CD4-positive, alpha-beta T cell (primary cell): ENCODE results near the gene ERI3. TPM values are rescaled to one million over a fixed set of nuclear protein-coding genes. Genes with fewer than 3 reads are reported as not detected.

Experiments used
- ATAC-seq: fragments of 200-7000 bp; cut with Tn5 transposase; one replicate; pipeline ENCODE4 v1.10.0; 2022; ENCODE audit warnings: mild to moderate bottlenecking; ENCODE audit not compliant: poor library complexity
- CTCF ChIA-PET: fragments of 350-600 bp; sonication (Branson Sonifier 250); formaldehyde crosslinking; loops from one replicate; lab custom pipeline; 2021; ENCODE audit warnings: antibody characterized with exemption, inconsistent platforms; lab: Charles Lee
- POLR2A ChIA-PET: fragments of 350-600 bp; sonication (Branson Sonifier 250); formaldehyde crosslinking; loops from one replicate; lab custom pipeline; 2021; ENCODE audit warnings: antibody characterized with exemption, inconsistent platforms; lab: Charles Lee
- DNase-seq, 14 experiments: peaks; one replicate each; pipeline ENCODE4 v3.0.0-alpha.2; 2013 to 2020; ENCODE audit warnings: mixed read lengths in 2 of 14
- H3K27ac ChIP-seq, 2 donors: one replicate each; pipeline versions ENCODE4 v1.5.1 to v1.7.0; 2013; ENCODE audit warnings: low read length in 2 of 2, low read depth in 1 of 2, mild to moderate bottlenecking in 1 of 2
- H3K27me3 ChIP-seq, 2 experiments: 1 replicate in 1 of 2; 2 replicates in 1 of 2; pipeline versions ENCODE4 v1.6.1 to v1.7.0; 2013; ENCODE audit warnings: low read length in 2 of 2, control low read depth in 1 of 2, mild to moderate bottlenecking in 1 of 2, moderate library complexity in 1 of 2; ENCODE audit not compliant: insufficient read depth in 2 of 2, control insufficient read depth in 1 of 2
- H3K36me3 ChIP-seq: one replicate; pipeline ENCODE4 v1.6.1; 2013; ENCODE audit warnings: low read length, control low read depth; ENCODE audit not compliant: insufficient read depth
- H3K4me1 ChIP-seq: one replicate; pipeline ENCODE4 v1.6.1; 2013; ENCODE audit warnings: low read length, control low read depth; ENCODE audit not compliant: insufficient read depth
- H3K4me3 ChIP-seq: one replicate; pipeline ENCODE4 v1.5.1; 2013; ENCODE audit warnings: mild to moderate bottlenecking, low read length, moderate library complexity
- H3K9me3 ChIP-seq, 2 experiments: 1 replicate in 1 of 2; 2 replicates in 1 of 2; pipeline versions ENCODE4 v1.6.1 to v1.7.0; 2013; ENCODE audit warnings: low read length in 2 of 2, mild to moderate bottlenecking in 2 of 2, control low read depth in 1 of 2, moderate library complexity in 1 of 2; ENCODE audit not compliant: control insufficient read depth in 1 of 2, insufficient read depth in 1 of 2
- H3K27ac Mint-ChIP-seq: one replicate; pipeline ENCODE4 v1.8.0; 2020; ENCODE audit warnings: mixed read lengths
- H3K27me3 Mint-ChIP-seq: one replicate; pipeline ENCODE4 v1.8.0; 2021; ENCODE audit warnings: mixed read lengths
- H3K36me3 Mint-ChIP-seq: one replicate; pipeline ENCODE4 v1.8.0; 2021; ENCODE audit warnings: low read depth, mixed read lengths
- H3K4me1 Mint-ChIP-seq: one replicate; pipeline ENCODE4 v1.8.0; 2021; ENCODE audit warnings: low read depth, mixed read lengths
- H3K4me3 Mint-ChIP-seq: one replicate; pipeline ENCODE4 v1.8.0; 2020; ENCODE audit warnings: mild to moderate bottlenecking, mixed read lengths
- H3K9me3 Mint-ChIP-seq: one replicate; pipeline ENCODE4 v1.8.0; 2020; ENCODE audit warnings: mixed read lengths
- intact Hi-C, 2 experiments: fragments of 100-400 bp; cut with DNase I in 1 of 2; cut with micrococcal nuclease in 1 of 2; formaldehyde crosslinking; loops; one replicate each; pipeline versions ENCODE4 v1.15.1 to v1.9.0; 2023 to 2025; cut with DNase I, micrococcal nuclease
- total RNA-seq, 174 experiments: library from RNA in 2 of 174; stranded (reverse) in 2 of 174; gene quantifications; one replicate each; pipeline ENCODE4 v1.2.3 and lab custom pipeline; 2021 to 2026
- TF ChIP-seq, protein P1 (sequence below): fragments of 200-600 bp; IDR thresholded peaks from one replicate; pipeline ENCODE4 v1.8.0; 2022; ENCODE audit warnings: antibody characterized with exemption, mild to moderate bottlenecking

Gene ERI3
- total RNA-seq, 2 experiments from 2014 or later = 19.7 to 20.7 TPM

DNA sequence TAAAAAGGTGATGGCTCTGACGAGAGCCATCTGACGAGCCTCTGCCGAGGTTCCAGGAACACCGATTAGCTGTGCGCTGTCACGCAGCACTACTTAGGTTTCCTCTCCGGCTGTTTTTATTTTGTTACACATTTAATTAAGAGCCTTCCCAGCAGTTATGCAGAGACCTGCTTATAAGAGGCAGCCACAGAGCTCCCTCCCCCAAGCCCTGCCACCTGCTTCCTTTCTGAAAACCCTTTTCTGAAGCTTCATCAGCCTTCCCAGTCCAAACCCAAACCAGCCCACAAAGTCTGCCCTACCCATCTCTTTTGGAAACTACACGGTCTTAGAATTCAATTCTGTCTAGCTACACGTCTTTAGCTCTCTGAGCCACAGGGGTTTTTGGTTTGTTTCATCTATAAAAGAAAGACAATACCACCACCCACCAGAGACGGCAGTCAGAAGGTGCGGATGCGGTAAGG lies 49.1 kb downstream of the ERI3 start:
- peaks cover 67% of the 10 kb centered on the region for H3K36me3 ChIP-seq
- H3K27ac ChIP-seq = no peak overlapping the region
- H3K9me3 Mint-ChIP-seq = no peaks in the 10 kb centered on the region
- peaks cover 92% of the 10 kb centered on the region for H3K36me3 Mint-ChIP-seq
- H3K4me1 ChIP-seq = peaks cover 13% of the 10 kb centered on the region
- H3K4me1 Mint-ChIP-seq = peaks cover 43% of the 10 kb centered on the region
- intact Hi-C loops = loop anchor here in 1 of 2 experiments (1.0 kb wide), 1 partner anchor 12 kb away; no protein-coding TSS in a partner anchor
- no peaks in the 10 kb centered on the region for H3K9me3 ChIP-seq
- H3K27ac Mint-ChIP-seq = peak overlapping the region; percentile 78
- CTCF ChIA-PET = no interaction called here
- ATAC-seq (peak; percentile 92), DNase-seq (peak in 7 of 14 experiments; percentile 1 to 58 (median 12))
- no peak overlapping the region for H3K4me3 ChIP-seq
- POLR2A ChIA-PET = interaction anchor here (0.8 to 1.9 kb wide), 3 partner anchors 11 to 93 kb away, joined by 3 to 7 read pairs (median 5); partner anchors contain the start of gene DMAP1
- peak overlapping the region; percentile 23 for H3K4me3 Mint-ChIP-seq
- H3K27me3 Mint-ChIP-seq = no peaks in the 10 kb centered on the region
- TF ChIP-seq, protein P1, sequence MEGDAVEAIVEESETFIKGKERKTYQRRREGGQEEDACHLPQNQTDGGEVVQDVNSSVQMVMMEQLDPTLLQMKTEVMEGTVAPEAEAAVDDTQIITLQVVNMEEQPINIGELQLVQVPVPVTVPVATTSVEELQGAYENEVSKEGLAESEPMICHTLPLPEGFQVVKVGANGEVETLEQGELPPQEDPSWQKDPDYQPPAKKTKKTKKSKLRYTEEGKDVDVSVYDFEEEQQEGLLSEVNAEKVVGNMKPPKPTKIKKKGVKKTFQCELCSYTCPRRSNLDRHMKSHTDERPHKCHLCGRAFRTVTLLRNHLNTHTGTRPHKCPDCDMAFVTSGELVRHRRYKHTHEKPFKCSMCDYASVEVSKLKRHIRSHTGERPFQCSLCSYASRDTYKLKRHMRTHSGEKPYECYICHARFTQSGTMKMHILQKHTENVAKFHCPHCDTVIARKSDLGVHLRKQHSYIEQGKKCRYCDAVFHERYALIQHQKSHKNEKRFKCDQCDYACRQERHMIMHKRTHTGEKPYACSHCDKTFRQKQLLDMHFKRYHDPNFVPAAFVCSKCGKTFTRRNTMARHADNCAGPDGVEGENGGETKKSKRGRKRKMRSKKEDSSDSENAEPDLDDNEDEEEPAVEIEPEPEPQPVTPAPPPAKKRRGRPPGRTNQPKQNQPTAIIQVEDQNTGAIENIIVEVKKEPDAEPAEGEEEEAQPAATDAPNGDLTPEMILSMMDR = no peak
- no peaks in the 10 kb centered on the region for H3K27me3 ChIP-seq

DNA sequence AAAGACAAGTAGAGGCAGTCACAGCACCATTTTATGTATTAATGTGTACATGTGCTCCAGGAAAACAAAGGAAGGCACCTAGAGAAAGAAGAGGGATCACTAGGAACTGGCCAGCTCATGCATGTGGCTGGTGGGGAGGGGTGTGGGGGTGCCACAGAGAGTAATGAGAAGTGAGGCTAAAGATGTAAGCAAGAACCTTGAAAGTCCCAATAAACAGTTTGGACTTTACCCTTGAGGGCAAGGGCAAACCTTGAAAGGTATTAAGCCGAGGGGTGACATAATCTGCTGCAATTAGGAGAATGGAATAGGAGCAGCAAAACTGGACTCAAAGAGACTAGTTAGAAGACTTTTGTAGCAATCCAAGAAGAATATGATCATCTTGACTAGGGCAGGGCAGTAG lies 51.5 kb downstream of the ERI3 start:
- H3K4me3 Mint-ChIP-seq = no peak overlapping the region
- TF ChIP-seq, protein P1 = no peak
- H3K27ac Mint-ChIP-seq = peak overlapping the region; percentile 7
- H3K9me3 Mint-ChIP-seq = no peaks in the 10 kb centered on the region
- Histone ChIP-seq H3K27ac (no peak overlapping the region), H3K27me3 (no peaks in the 10 kb centered on the region), H3K36me3 (peaks cover 54% of the 10 kb centered on the region), H3K9me3 (no peaks in the 10 kb centered on the region), H3K4me1 (peaks cover 13% of the 10 kb centered on the region), H3K4me3 (no peak overlapping the region)
- POLR2A ChIA-PET = no interaction called here
- H3K4me1 Mint-ChIP-seq = peaks cover 43% of the 10 kb centered on the region
- CTCF ChIA-PET = no interaction called here
- DNase-seq = no peak
- intact Hi-C loops = no loop called here
- no peak for ATAC-seq
- peaks cover 82% of the 10 kb centered on the region for H3K36me3 Mint-ChIP-seq
- no peaks in the 10 kb centered on the region for H3K27me3 Mint-ChIP-seq

DNA sequence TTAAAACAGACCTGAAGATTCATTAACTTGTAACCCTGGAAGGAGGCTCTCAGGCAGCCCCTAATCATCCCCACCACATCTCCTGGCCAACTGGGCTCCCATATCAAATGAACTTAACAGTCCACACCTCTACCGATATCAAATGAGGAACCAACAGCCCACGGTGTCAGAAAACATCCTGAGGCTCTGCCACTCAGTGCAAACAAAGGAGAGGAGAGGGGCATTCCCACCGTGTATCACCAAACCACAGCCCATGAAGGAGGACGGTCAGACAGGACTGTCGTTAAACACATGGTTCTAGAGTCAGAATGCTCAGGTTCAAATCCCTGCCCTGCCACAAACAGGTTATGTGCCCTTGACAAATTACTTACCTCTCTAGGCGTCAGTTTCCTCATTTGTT lies 52.5 kb downstream of the ERI3 start:
- peaks cover 13% of the 10 kb centered on the region for H3K4me1 ChIP-seq
- no peak overlapping the region for H3K4me3 ChIP-seq
- intact Hi-C loops = no loop called here
- Mint-ChIP-seq H3K4me1 (peaks cover 43% of the 10 kb centered on the region), H3K27me3 (no peaks in the 10 kb centered on the region), H3K9me3 (no peaks in the 10 kb centered on the region), H3K27ac (no peak overlapping the region), H3K4me3 (no peak overlapping the region), H3K36me3 (peaks cover 80% of the 10 kb centered on the region)
- no peaks in the 10 kb centered on the region for H3K27me3 ChIP-seq
- H3K27ac ChIP-seq = no peak overlapping the region
- TF ChIP-seq, protein P1 = no peak
- H3K9me3 ChIP-seq = no peaks in the 10 kb centered on the region
- peaks cover 45% of the 10 kb centered on the region for H3K36me3 ChIP-seq
- ATAC-seq (no peak), DNase-seq (no peak)
- POLR2A ChIA-PET = no interaction called here
- CTCF ChIA-PET = no interaction called here
